Body of pancreas (tissue), 4 donors: ENCODE measurements around the gene TTLL9. TPM values are rescaled to one million over a fixed set of nuclear protein-coding genes. Genes with fewer than 3 reads are reported as not detected.
A peak's percentile ranks its signal among the peaks of the same experiment; 100 is the strongest.

Experiments
- ATAC-seq: fragments of 150-250 bp; one replicate; pipeline ENCODE4 v1.9.1; 2016
- DNase-seq, 4 donors: peaks; one replicate each; pipeline ENCODE4 v3.0.0-alpha.2; 2019
- H3K27ac ChIP-seq, 4 donors: fragments of 200-600 bp; sonication (generic); 1 replicate in 3 of 4; 2 replicates in 1 of 4; pipeline versions ENCODE4 v1.5.1 to v1.6.1; 2016 to 2019; ENCODE audit warnings: mild to moderate bottlenecking in 1 of 4, mixed read lengths in 1 of 4, moderate library complexity in 1 of 4
- H3K27me3 ChIP-seq, 2 donors: fragments of 200-600 bp; sonication (generic); one replicate each; pipeline ENCODE4 v1.6.0; 2016; ENCODE audit warnings: mild to moderate bottlenecking in 1 of 2
- H3K36me3 ChIP-seq, 2 donors: fragments of 200-600 bp; sonication (generic); replicated peaks in 1 of 2; 2 replicates each; pipeline ENCODE4 v1.5.1; 2016; ENCODE audit warnings: low read depth in 2 of 2; ENCODE audit not compliant: insufficient read depth in 1 of 2
- H3K4me1 ChIP-seq: fragments of 200-600 bp; sonication (generic); one replicate; pipeline ENCODE4 v1.6.0; 2016
- H3K4me3 ChIP-seq, 2 donors: fragments of 200-600 bp; sonication (generic); 1 replicate in 1 of 2; 2 replicates in 1 of 2; pipeline ENCODE4 v1.5.1; 2016 to 2019
- H3K9me3 ChIP-seq, 3 donors: fragments of 200-600 bp; sonication (generic); 1 replicate in 2 of 3; 2 replicates in 1 of 3; pipeline ENCODE4 v1.5.1; 2016
- CTCF ChIP-seq, 7 experiments: fragments of 450-650 bp in 4 of 7; fragments of 200-600 bp in 3 of 7; sonication (generic) in 3 of 7; IDR thresholded peaks; one replicate each; pipeline ENCODE4 v1.5.1; 2016 to 2019; ENCODE audit warnings: antibody characterized with exemption in 7 of 7
- POLR2A ChIP-seq, 3 donors: fragments of 450-650 bp; IDR thresholded peaks; one replicate each; pipeline ENCODE4 v1.6.1; 2016; ENCODE audit warnings: antibody characterized with exemption in 3 of 3, mild to moderate bottlenecking in 2 of 3
- WGBS, 2 donors: methylation state at CpG; one replicate each; pipeline ENCODE4 v1.1.5; 2017; 5-methylcytosine and 5-hydroxymethylcytosine counted together
- intact Hi-C: fragments of 100-400 bp; cut with DNase I; formaldehyde crosslinking; loops from one replicate; pipeline ENCODE4 v1.15.1; 2023
- total RNA-seq, 2 donors: library from RNA; depleted of rRNA; stranded (reverse); fragments of >200 nt; gene quantifications; one replicate each; pipeline ENCODE4 v1.1.0, GENCODE V29; 2016

Gene TTLL9
- total RNA-seq, 2 donors from 2014 or later, result 0.52 to 0.99 TPM

GRCh38 chr20:31844737-31845299 lies 25.6 kb upstream of the TTLL9 start:
- no peak for TF ChIP-seq CTCF (IDR thresholded peaks at IDR 0.05)
- no peak for TF ChIP-seq POLR2A (IDR thresholded peaks at IDR 0.05)
- H3K27me3 ChIP-seq, result no peaks in the 10 kb centered on the region
- no peaks in the 10 kb centered on the region for H3K9me3 ChIP-seq
- no peak overlapping the region for H3K27ac ChIP-seq
- no peak for DNase-seq
- WGBS, 2 donors, result 90% methylated on average over 24 of the region's 28 CpGs; no CpG with 5 or more reads in 1 of the 2 donors
- no peaks in the 10 kb centered on the region for H3K36me3 ChIP-seq
- H3K4me3 ChIP-seq, result no peak overlapping the region
- H3K4me1 ChIP-seq, result peaks cover 9% of the 10 kb centered on the region
- ATAC-seq, result no peak
- intact Hi-C loops, result loop anchor here (5.0 kb wide), 1 partner anchor 112 kb away; no protein-coding TSS in a partner anchor

- H3K27me3 ChIP-seq, result no peaks in the 10 kb centered on the region
- 25 to 56% methylated on average over 7 to 18 of the region's 21 CpGs for WGBS, 2 donors
- intact Hi-C loops, result no loop called here
- H3K36me3 ChIP-seq, result no peaks in the 10 kb centered on the region
- DNase-seq (no peak), ATAC-seq (no peak)
- peaks cover 11% of the 10 kb centered on the region for H3K4me1 ChIP-seq
- H3K9me3 ChIP-seq, result no peaks in the 10 kb centered on the region
- H3K4me3 ChIP-seq, result no peak within 1 kb of the TSS
- TF ChIP-seq POLR2A (IDR thresholded peaks at IDR 0.05) (peak in 1 of 3 donors; percentile 12), CTCF (IDR thresholded peaks at IDR 0.05) (no peak)
- no peak within 1 kb of the TSS for H3K27ac ChIP-seq
These were observed 25.1 kb upstream of the TTLL9 start, which contains the start of gene FOXS1 for GRCh38 chr20:31845300-31845863. TSS of gene FOXS1 (minus strand) at chr20:31845604. CDS start at chr20:31845542, 62 bp downstream.

GRCh38 chr20:31846793-31847138 lies 23.7 kb upstream of the TTLL9 start:
- intact Hi-C loops, result no loop called here
- TF ChIP-seq POLR2A (IDR thresholded peaks at IDR 0.05), result no peak
- TF ChIP-seq CTCF (IDR thresholded peaks at IDR 0.05), result no peak
- H3K9me3 ChIP-seq, result no peaks in the 10 kb centered on the region
- ATAC-seq (no peak), DNase-seq (no peak)
- H3K4me3 ChIP-seq, result no peak overlapping the region
- H3K27ac ChIP-seq, result no peak overlapping the region
- H3K27me3 ChIP-seq, result no peaks in the 10 kb centered on the region
- WGBS, 2 donors, result 17 to 41% methylated on average over 2 to 3 of the region's 3 CpGs
- no peaks in the 10 kb centered on the region for H3K36me3 ChIP-seq
- H3K4me1 ChIP-seq, result peaks cover 11% of the 10 kb centered on the region

- H3K9me3 ChIP-seq, result no peaks in the 10 kb centered on the region
- no peak overlapping the region for H3K4me3 ChIP-seq
- no peaks in the 10 kb centered on the region for H3K36me3 ChIP-seq
- DNase-seq (no peak), ATAC-seq (no peak)
- peaks cover 11% of the 10 kb centered on the region for H3K4me1 ChIP-seq
- H3K27ac ChIP-seq, result no peak overlapping the region
- H3K27me3 ChIP-seq, result no peaks in the 10 kb centered on the region
- no peak for TF ChIP-seq POLR2A (IDR thresholded peaks at IDR 0.05)
- no peak for TF ChIP-seq CTCF (IDR thresholded peaks at IDR 0.05)
- intact Hi-C loops, result no loop called here
- WGBS, 2 donors, result 79 to 93% methylated on average over 24 to 30 of the region's 32 CpGs
These were observed 22.1 kb upstream of the TTLL9 start for GRCh38 chr20:31848088-31848999.
